Measurements from ENCODE around the gene LRRC45.

LRRC45 gene

GRCh38 chr17:81999976-82000802 is 22.9 kb upstream of the LRRC45 start:
- no peak for TF ChIP-seq CTCF (IDR thresholded peaks at IDR 0.05; ENCODE audit: low read depth, low read length)
- H3K4me3 ChIP-seq (ENCODE audit: low read depth, low read length), result no peak overlapping the region

GRCh38 chr17:82000803-82001570 is 22.1 kb upstream of the LRRC45 start:
- no peak overlapping the region for H3K4me3 ChIP-seq (ENCODE audit: low read depth, low read length)

GRCh38 chr17:82001571-82002056 is 21.5 kb upstream of the LRRC45 start:
- H3K4me3 ChIP-seq (ENCODE audit: low read depth, low read length), result no peak overlapping the region
- TF ChIP-seq CTCF (IDR thresholded peaks at IDR 0.05; ENCODE audit: low read depth, low read length), result no peak

More at GRCh38 chr17:82000803-82001570, 22.1 kb upstream of the LRRC45 start:
- TF ChIP-seq CTCF (IDR thresholded peaks at IDR 0.05; ENCODE audit: low read depth, low read length), result no peak

GRCh38 chr17:82003411-82004381 is 19.4 kb upstream of the LRRC45 start:
- no peak overlapping the region for H3K4me3 ChIP-seq (ENCODE audit: low read depth, low read length)
- TF ChIP-seq CTCF (IDR thresholded peaks at IDR 0.05; ENCODE audit: low read depth, low read length), result no peak

GRCh38 chr17:82004517-82005455 is 18.3 kb upstream of the LRRC45 start:
- H3K4me3 ChIP-seq (ENCODE audit: low read depth, low read length), result no peak overlapping the region
- no peak for TF ChIP-seq CTCF (IDR thresholded peaks at IDR 0.05; ENCODE audit: low read depth, low read length)

Measured in WI38 (cell line).